Measurements from ENCODE around the gene TCTN1.

DNA sequence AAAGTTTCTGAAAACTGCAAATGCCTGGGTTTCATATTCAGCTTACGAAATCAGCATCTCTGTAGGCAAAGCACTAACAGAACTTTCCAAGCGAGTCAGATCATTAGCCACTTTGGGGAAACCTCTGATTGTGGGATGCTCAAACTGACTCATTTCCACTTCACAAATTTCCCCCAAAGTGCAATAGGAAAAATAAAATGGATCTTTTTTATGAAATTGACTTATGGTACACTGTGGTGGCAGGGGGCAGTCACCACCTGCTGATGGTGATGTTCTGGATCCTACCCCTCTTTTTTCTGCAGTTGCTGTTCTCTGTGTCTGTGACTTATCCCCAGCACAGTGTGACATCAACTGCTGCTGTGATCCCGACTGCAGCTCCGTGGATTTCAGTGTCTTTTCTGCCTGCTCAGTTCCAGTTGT lies 5.6 kb downstream of the TCTN1 start:
- TF ChIP-seq POLR2AphosphoS5 (IDR thresholded peaks at IDR 0.05): no peak
- no peak for TF ChIP-seq POLR2A (IDR thresholded peaks at IDR 0.05)

All from gastroesophageal sphincter (tissue), 2 donors.